HTR-8/SVneo (cell line): ENCODE results near the gene NXNL2.

Experiments
- DNase-seq: peaks from one replicate; pipeline ENCODE4 v3.0.0; 2011; ENCODE audit warnings: low spot score, mixed read lengths; ENCODE audit not compliant: insufficient read length
- FAIRE-seq: peaks from 2 replicates; lab custom pipeline; 2011; peaks lifted over from hg19 to GRCh38; lab: Jason Lieb, UNC

NXNL2 gene

GRCh38 chr9:88530051-88530450 lies 4.9 kb upstream of the NXNL2 start:
- FAIRE-seq (no peak), DNase-seq (peak; percentile 67)

- DNase-seq (no peak), FAIRE-seq (no peak)
These were observed 2.9 kb upstream of the NXNL2 start for GRCh38 chr9:88531920-88532698.

- DNase-seq (peak; percentile 66), FAIRE-seq (peak; percentile 67)
These were observed 975 bp upstream of the NXNL2 start for GRCh38 chr9:88533951-88534455.

GRCh38 chr9:88535226-88536022 lies 446 bp downstream of the NXNL2 start:
- peak; percentile 51 for FAIRE-seq
- no peak for DNase-seq

GRCh38 chr9:88536023-88536324 lies 996 bp downstream of the NXNL2 start:
- FAIRE-seq (no peak), DNase-seq (peak; percentile 20)

GRCh38 chr9:88536951-88537760 lies 2.2 kb downstream of the NXNL2 start:
- no peak for DNase-seq
- FAIRE-seq, result no peak

GRCh38 chr9:88537761-88538091 lies 2.7 kb downstream of the NXNL2 start:
- DNase-seq (peak; percentile 13), FAIRE-seq (no peak)

GRCh38 chr9:88538311-88539085 lies 3.5 kb downstream of the NXNL2 start:
- FAIRE-seq (no peak), DNase-seq (no peak)

GRCh38 chr9:88539246-88539645 lies 4.3 kb downstream of the NXNL2 start:
- FAIRE-seq, result no peak
- DNase-seq, result no peak

- FAIRE-seq (no peak), DNase-seq (no peak)
These were observed 5.3 kb downstream of the NXNL2 start for GRCh38 chr9:88540251-88540763.

GRCh38 chr9:88544245-88544644 lies 9.3 kb downstream of the NXNL2 start:
- DNase-seq (no peak), FAIRE-seq (no peak)

GRCh38 chr9:88551546-88552137 lies 16.7 kb downstream of the NXNL2 start:
- no peak for FAIRE-seq

GRCh38 chr9:88553350-88553749 lies 18.4 kb downstream of the NXNL2 start:
- DNase-seq (no peak), FAIRE-seq (no peak)

More at GRCh38 chr9:88551546-88552137, 16.7 kb downstream of the NXNL2 start:
- DNase-seq, result no peak

- FAIRE-seq, result no peak
- DNase-seq, result no peak
These were observed 20.4 kb downstream of the NXNL2 start for GRCh38 chr9:88555268-88555980.

GRCh38 chr9:88559661-88560060 lies 24.7 kb downstream of the NXNL2 start:
- no peak for DNase-seq
- FAIRE-seq, result no peak

- FAIRE-seq (no peak), DNase-seq (no peak)
These were observed 32.9 kb downstream of the NXNL2 start for GRCh38 chr9:88567870-88568269.

- no peak for FAIRE-seq
- DNase-seq, result no peak
These were observed 36.4 kb downstream of the NXNL2 start for GRCh38 chr9:88571419-88571818.

GRCh38 chr9:88572684-88573083 lies 37.7 kb downstream of the NXNL2 start:
- FAIRE-seq (no peak), DNase-seq (no peak)

- FAIRE-seq (no peak), DNase-seq (no peak)
These were observed 40.0 kb downstream of the NXNL2 start for GRCh38 chr9:88574953-88575352.
